Keratinocyte (primary cell): Measurements from ENCODE around the gene ANKRD13A. TPM values are rescaled to one million over a fixed set of nuclear protein-coding genes. Genes with fewer than 3 reads are reported as not detected.

Experiments
- DNase-seq: peaks from one replicate; pipeline ENCODE4 v3.0.0-alpha.2; 2011; ENCODE audit warnings: low read depth, missing footprints, low spot score
- FAIRE-seq: peaks from 2 replicates; lab custom pipeline; 2011; peaks lifted over from hg19 to GRCh38; lab: Jason Lieb, UNC
- H2AFZ ChIP-seq: 2 replicates; pipeline ENCODE4 v1.6.0; 2012; ENCODE audit warnings: low read length, control low read depth, inconsistent platforms; ENCODE audit not compliant: control insufficient read depth
- H3K27ac ChIP-seq: 2 replicates; pipeline ENCODE4 v1.5.1; 2011; ENCODE audit warnings: low read length; ENCODE audit not compliant: control insufficient read depth, insufficient read depth
- H3K27me3 ChIP-seq: 3 replicates; pipeline ENCODE4 v1.6.0; 2011; ENCODE audit warnings: low read length; ENCODE audit not compliant: control insufficient read depth, insufficient read depth; ENCODE audit errors: extremely low read depth
- H3K36me3 ChIP-seq, 2 experiments: 2 replicates in 1 of 2; 3 replicates in 1 of 2; pipeline ENCODE4 v1.5.1; 2011; ENCODE audit warnings: low read length in 2 of 2, mild to moderate bottlenecking in 1 of 2; ENCODE audit not compliant: control insufficient read depth in 2 of 2, insufficient read depth in 2 of 2; ENCODE audit errors: extremely low read depth in 1 of 2
- H3K4me1 ChIP-seq: 3 replicates; pipeline ENCODE4 v1.5.1; 2011; ENCODE audit warnings: low read length; ENCODE audit not compliant: control insufficient read depth, insufficient read depth; ENCODE audit errors: extremely low read depth
- H3K4me2 ChIP-seq: 3 replicates; pipeline ENCODE4 v1.6.0; 2011; ENCODE audit warnings: low read depth, low read length; ENCODE audit not compliant: control insufficient read depth, insufficient read depth; ENCODE audit errors: extremely low read depth
- H3K4me3 ChIP-seq, 3 experiments: fragments of 200-600 bp in 1 of 3; sonication (generic) in 1 of 3; 2 replicates in 2 of 3; 3 replicates in 1 of 3; pipeline ENCODE4 v1.5.1; 2011 to 2016; ENCODE audit warnings: low read length in 3 of 3, mild to moderate bottlenecking in 3 of 3, control low read depth in 2 of 3, inconsistent platforms in 1 of 3, low read depth in 1 of 3, mixed read lengths in 1 of 3, mixed run types in 1 of 3, moderate library complexity in 1 of 3; ENCODE audit not compliant: control insufficient read depth in 2 of 3, insufficient read depth in 2 of 3; ENCODE audit errors: extremely low read depth in 1 of 3
- H3K79me2 ChIP-seq: 2 replicates; pipeline ENCODE4 v1.6.0; 2012; ENCODE audit warnings: low read length; ENCODE audit not compliant: control insufficient read depth, insufficient read depth
- H3K9ac ChIP-seq: 3 replicates; pipeline ENCODE4 v1.6.0; 2011; ENCODE audit warnings: low read length; ENCODE audit not compliant: control insufficient read depth, insufficient read depth; ENCODE audit errors: extremely low read depth
- H3K9me1 ChIP-seq: 3 replicates; pipeline ENCODE4 v1.6.0; 2011; ENCODE audit warnings: low read length; ENCODE audit not compliant: control insufficient read depth, insufficient read depth; ENCODE audit errors: extremely low read depth
- H3K9me3 ChIP-seq: 2 replicates; pipeline ENCODE4 v1.5.1; 2012; ENCODE audit warnings: low read depth, low read length; ENCODE audit not compliant: control insufficient read depth
- H4K20me1 ChIP-seq: 3 replicates; pipeline ENCODE4 v1.6.0; 2011; ENCODE audit warnings: low read length; ENCODE audit not compliant: control insufficient read depth, insufficient read depth; ENCODE audit errors: extremely low read depth
- CTCF ChIP-seq, 3 experiments: IDR thresholded peaks in 1 of 3; conservative IDR thresholded peaks in 1 of 3; optimal IDR thresholded peaks in 1 of 3; 2 replicates in 2 of 3; 3 replicates in 1 of 3; pipeline versions ENCODE3 to v1.5.1; 2011; ENCODE audit warnings: low read length in 3 of 3, mild to moderate bottlenecking in 3 of 3, moderate library complexity in 2 of 3, control low read depth in 1 of 3, inconsistent platforms in 1 of 3; ENCODE audit not compliant: insufficient read depth in 2 of 3; ENCODE audit errors: extremely low read depth in 1 of 3
- EZH2 ChIP-seq: IDR thresholded peaks from one replicate; pipeline ENCODE4 v1.6.1; 2012; ENCODE audit warnings: inconsistent platforms, mild to moderate bottlenecking, low read length, moderate library complexity
- dilution Hi-C: fragments of 300-500 bp; cut with MboI; formaldehyde crosslinking; loops from one replicate; pipeline ENCODE4 v1.7.0; 2020; ENCODE audit warnings: low sequenced_read_pairs; ENCODE audit not compliant: extremely low pct_ligation_motif_present
- polyA plus RNA-seq, 5 experiments: library from polyadenylated mRNA; depleted of rRNA in 3 of 5; stranded (reverse) in 3 of 5; stranded (forward) in 1 of 5; unstranded in 1 of 5; fragments of >200 nt; gene quantifications; 1 replicate in 1 of 5; 2 replicates in 3 of 5; 3 replicates in 1 of 5; pipeline versions ENCODE4 v1.2.1 to v1.2.3, GENCODE V29; 2011 to 2012; ENCODE audit warnings: missing spikeins in 2 of 5, low read depth in 1 of 5, low replicate concordance in 1 of 5

ANKRD13A gene
- polyA plus RNA-seq, 1 donor (not counting 4 experiments of a cell fraction or from before 2014, with no cell fraction given) = 73.1 TPM

GRCh38 chr12:109988274-109988673 is 11.0 kb upstream of the ANKRD13A start:
- no peak for TF ChIP-seq EZH2
- TF ChIP-seq CTCF (optimal IDR thresholded peaks at IDR 0.05 in 1 of 3, IDR thresholded peaks at IDR 0.05 in 1 of 3, conservative IDR thresholded peaks at IDR 0.05 in 1 of 3; ENCODE audit: extremely low read depth in 1 of 3, insufficient read depth in 2 of 3, low read length in 3 of 3) = no peak
- Histone ChIP-seq H4K20me1 (no peaks in the 10 kb centered on the region), H3K4me3 (no peak overlapping the region), H3K36me3 (peaks cover 14 to 30% of the 10 kb centered on the region in 2 experiments), H3K9ac (no peak overlapping the region), H3K9me3 (no peaks in the 10 kb centered on the region), H3K4me1 (no peaks in the 10 kb centered on the region), H3K27ac (no peak overlapping the region), H3K79me2 (peaks cover 16% of the 10 kb centered on the region), H3K27me3 (no peaks in the 10 kb centered on the region), H3K4me2 (no peak overlapping the region), H3K9me1 (no peaks in the 10 kb centered on the region), H2AFZ (no peak overlapping the region)
- dilution Hi-C loops = no loop called here
- DNase-seq (no peak), FAIRE-seq (no peak)

- H3K4me2 ChIP-seq = no peak overlapping the region
- peaks cover 2% of the 10 kb centered on the region for H3K4me1 ChIP-seq
- dilution Hi-C loops = no loop called here
- H3K4me3 ChIP-seq = no peak overlapping the region
- H3K9me1 ChIP-seq = no peaks in the 10 kb centered on the region
- H3K9me3 ChIP-seq = no peaks in the 10 kb centered on the region
- H4K20me1 ChIP-seq = no peaks in the 10 kb centered on the region
- no peak overlapping the region for H3K9ac ChIP-seq
- no peak overlapping the region for H3K27ac ChIP-seq
- H3K27me3 ChIP-seq = no peaks in the 10 kb centered on the region
- peaks cover 10 to 26% of the 10 kb centered on the region in 2 experiments for H3K36me3 ChIP-seq
- FAIRE-seq (no peak), DNase-seq (no peak)
- TF ChIP-seq CTCF (optimal IDR thresholded peaks at IDR 0.05 in 1 of 3, IDR thresholded peaks at IDR 0.05 in 1 of 3, conservative IDR thresholded peaks at IDR 0.05 in 1 of 3; ENCODE audit: extremely low read depth in 1 of 3, insufficient read depth in 2 of 3, low read length in 3 of 3) = no peak
- no peak for TF ChIP-seq EZH2
- no peak overlapping the region for H2AFZ ChIP-seq
- H3K79me2 ChIP-seq = peaks cover 22% of the 10 kb centered on the region
These were observed 10.3 kb upstream of the ANKRD13A start for GRCh38 chr12:109988903-109989302.
